Common myeloid progenitor, CD34-positive (primary cell): Measurements from ENCODE around the gene SHOX.

ENCODE experiments used
- CTCF ChIA-PET: fragments of 350-600 bp; sonication (Branson Sonifier 250); formaldehyde crosslinking; loops from one replicate; lab custom pipeline; 2021; ENCODE audit warnings: antibody characterized with exemption; lab: Charles Lee
- POLR2A ChIA-PET: fragments of 350-600 bp; sonication (Branson Sonifier 250); formaldehyde crosslinking; loops from one replicate; lab custom pipeline; 2021; ENCODE audit warnings: antibody characterized with exemption; lab: Charles Lee
- DNase-seq, 3 donors: peaks; one replicate each; pipeline versions ENCODE4 v3.0.0 to v3.0.0-alpha.2; 2013
- H3K27ac ChIP-seq, 2 experiments: 1 replicate in 1 of 2; 2 replicates in 1 of 2; pipeline ENCODE4 v1.7.0; 2013; ENCODE audit warnings: inconsistent platforms in 2 of 2, low read length in 2 of 2, mild to moderate bottlenecking in 2 of 2, low read depth in 1 of 2, moderate library complexity in 1 of 2; ENCODE audit not compliant: severe bottlenecking in 2 of 2, insufficient read depth in 1 of 2, poor library complexity in 1 of 2
- H3K27me3 ChIP-seq, 5 experiments: replicated peaks in 2 of 5; 1 replicate in 3 of 5; 2 replicates in 2 of 5; pipeline versions ENCODE4 v1.6.1 to v1.7.0; 2013; ENCODE audit warnings: low read length in 4 of 5, mild to moderate bottlenecking in 2 of 5, moderate library complexity in 2 of 5, inconsistent platforms in 1 of 5; ENCODE audit not compliant: insufficient read depth in 5 of 5, control insufficient read depth in 4 of 5
- H3K36me3 ChIP-seq, 4 experiments: 1 replicate in 2 of 4; 2 replicates in 2 of 4; pipeline versions ENCODE4 v1.6.1 to v1.7.0; 2013; ENCODE audit warnings: low read length in 3 of 4, control low read depth in 1 of 4, mild to moderate bottlenecking in 1 of 4; ENCODE audit not compliant: control insufficient read depth in 4 of 4, insufficient read depth in 4 of 4
- H3K4me1 ChIP-seq, 4 experiments: 1 replicate in 3 of 4; 2 replicates in 1 of 4; pipeline versions ENCODE4 v1.6.1 to v1.7.1; 2013; ENCODE audit warnings: low read length in 3 of 4, mild to moderate bottlenecking in 3 of 4, control low read depth in 1 of 4, inconsistent platforms in 1 of 4, moderate library complexity in 1 of 4; ENCODE audit not compliant: control insufficient read depth in 4 of 4, insufficient read depth in 4 of 4; ENCODE audit errors: control extremely low read depth in 1 of 4
- H3K4me3 ChIP-seq, 7 experiments: 1 replicate in 4 of 7; 2 replicates in 3 of 7; pipeline versions ENCODE4 v1.5.1 to v1.7.0; 2013; ENCODE audit warnings: mild to moderate bottlenecking in 7 of 7, low read length in 6 of 7, moderate library complexity in 6 of 7, inconsistent platforms in 2 of 7, low read depth in 2 of 7, control low read depth in 1 of 7; ENCODE audit not compliant: insufficient read depth in 4 of 7, control insufficient read depth in 1 of 7; ENCODE audit errors: extremely low read depth in 1 of 7
- H3K9me3 ChIP-seq, 5 experiments: 1 replicate in 4 of 5; 2 replicates in 1 of 5; pipeline versions ENCODE4 v1.6.1 to v1.7.1; 2013; ENCODE audit warnings: low read length in 4 of 5, mild to moderate bottlenecking in 2 of 5, inconsistent platforms in 1 of 5, low read depth in 1 of 5, moderate library complexity in 1 of 5; ENCODE audit not compliant: control insufficient read depth in 4 of 5, insufficient read depth in 2 of 5; ENCODE audit errors: control extremely low read depth in 1 of 5
- WGBS: methylation state at CpG from one replicate; pipeline ENCODE4 v1.1.5; 2013; ENCODE audit not compliant: insufficient coverage; 5-methylcytosine and 5-hydroxymethylcytosine counted together

SHOX gene

GRCh38 chrX:632366-633042 lies 1.9 kb downstream of the SHOX start:
- peaks cover 0 to 92% (median 46%) of the 10 kb centered on the region in 5 experiments for H3K27me3 ChIP-seq
- peaks cover 0 to 1% (median 0%) of the 10 kb centered on the region in 5 experiments for H3K9me3 ChIP-seq
- H3K4me1 ChIP-seq, result peaks cover 0 to 6% (median under 1%) of the 10 kb centered on the region in 4 experiments
- H3K4me3 ChIP-seq, result no peak overlapping the region
- H3K27ac ChIP-seq, result no peak overlapping the region
- WGBS, result 3% methylated on average over 29 of the region's 30 CpGs
- no peak for DNase-seq
- ChIA-PET POLR2A (no interaction called here), CTCF (no interaction called here)
- H3K36me3 ChIP-seq, result no peaks in the 10 kb centered on the region

- H3K27me3 ChIP-seq, result peaks cover 0 to 92% (median 54%) of the 10 kb centered on the region in 5 experiments
- ChIA-PET POLR2A (no interaction called here), CTCF (no interaction called here)
- no peak overlapping the region for H3K27ac ChIP-seq
- peaks cover 0 to 1% (median 0%) of the 10 kb centered on the region in 5 experiments for H3K9me3 ChIP-seq
- WGBS, result 2% methylated on average over 23 of the region's 25 CpGs
- no peak for DNase-seq
- H3K36me3 ChIP-seq, result no peaks in the 10 kb centered on the region
- no peak overlapping the region for H3K4me3 ChIP-seq
- peaks cover 0 to 6% (median 1%) of the 10 kb centered on the region in 4 experiments for H3K4me1 ChIP-seq
These were observed 2.7 kb downstream of the SHOX start for GRCh38 chrX:633043-633984.

GRCh38 chrX:633985-634958 lies 3.7 kb downstream of the SHOX start:
- 5% methylated on average over 69 of the region's 84 CpGs for WGBS
- H3K9me3 ChIP-seq, result no peaks in the 10 kb centered on the region
- peaks cover 0 to 6% (median 1%) of the 10 kb centered on the region in 4 experiments for H3K4me1 ChIP-seq
- H3K27me3 ChIP-seq, result peaks cover 0 to 92% (median 57%) of the 10 kb centered on the region in 5 experiments
- H3K4me3 ChIP-seq, result no peak overlapping the region
- no peaks in the 10 kb centered on the region for H3K36me3 ChIP-seq
- H3K27ac ChIP-seq, result no peak overlapping the region
- no peak for DNase-seq
- POLR2A ChIA-PET, result no interaction called here
- CTCF ChIA-PET, result no interaction called here

GRCh38 chrX:635428-636090 lies 5.0 kb downstream of the SHOX start:
- ChIA-PET CTCF (no interaction called here), POLR2A (no interaction called here)
- DNase-seq, result no peak
- H3K27me3 ChIP-seq, result peaks cover 0 to 92% (median 50%) of the 10 kb centered on the region in 5 experiments
- 8% methylated on average over 18 of the region's 29 CpGs for WGBS
- no peak overlapping the region for H3K4me3 ChIP-seq
- H3K27ac ChIP-seq, result no peak overlapping the region
- no peaks in the 10 kb centered on the region for H3K36me3 ChIP-seq
- peaks cover 0 to 5% (median 1%) of the 10 kb centered on the region in 4 experiments for H3K4me1 ChIP-seq
- H3K9me3 ChIP-seq, result no peaks in the 10 kb centered on the region

- H3K27ac ChIP-seq, result no peak overlapping the region
- no peaks in the 10 kb centered on the region for H3K9me3 ChIP-seq
- 0% methylated on average over 9 of the region's 27 CpGs for WGBS
- DNase-seq, result no peak
- peaks cover 0 to 92% (median 44%) of the 10 kb centered on the region in 5 experiments for H3K27me3 ChIP-seq
- CTCF ChIA-PET, result no interaction called here
- no peak overlapping the region for H3K4me3 ChIP-seq
- POLR2A ChIA-PET, result no interaction called here
- peaks cover 0 to 2% (median 0%) of the 10 kb centered on the region in 4 experiments for H3K4me1 ChIP-seq
- H3K36me3 ChIP-seq, result no peaks in the 10 kb centered on the region
These were observed 6.5 kb downstream of the SHOX start for GRCh38 chrX:636981-637659.
